SJCRH30 (cell line): ENCODE measurements around the gene FOXO3. TPM values are rescaled to one million over a fixed set of nuclear protein-coding genes. Genes with fewer than 3 reads are reported as not detected.

Experiments
- DNase-seq, 2 experiments: peaks; one replicate each; pipeline ENCODE4 v3.0.0-alpha.2; 2015 to 2020
- H3K27ac ChIP-seq: fragments of 250-450 bp; sonication (Bioruptor Pico); 2 replicates; pipeline ENCODE4 v1.5.1; 2020; ENCODE audit warnings: mild to moderate bottlenecking, moderate library complexity
- H3K27me3 ChIP-seq: fragments of 250-450 bp; sonication (Bioruptor Pico); 2 replicates; pipeline ENCODE4 v1.5.1; 2020; ENCODE audit warnings: mild to moderate bottlenecking, moderate library complexity
- H3K36me3 ChIP-seq: fragments of 250-450 bp; sonication (Bioruptor Pico); 2 replicates; pipeline ENCODE4 v1.5.1; 2020; ENCODE audit warnings: mild to moderate bottlenecking, moderate library complexity
- H3K4me1 ChIP-seq: fragments of 250-450 bp; sonication (Bioruptor Pico); 2 replicates; pipeline ENCODE4 v1.5.1; 2020; ENCODE audit warnings: mild to moderate bottlenecking, moderate library complexity
- H3K4me3 ChIP-seq: fragments of 250-450 bp; sonication (Bioruptor Pico); 2 replicates; pipeline ENCODE4 v1.5.1; 2020; ENCODE audit warnings: mild to moderate bottlenecking, moderate library complexity
- H3K9me3 ChIP-seq: fragments of 250-450 bp; sonication (Bioruptor Pico); replicated peaks from 2 replicates; pipeline ENCODE4 v1.5.1; 2020; ENCODE audit warnings: mild to moderate bottlenecking, moderate library complexity
- total RNA-seq: library from RNA; depleted of rRNA; stranded (reverse); fragments of >200 nt; shearing (Covaris generic); gene quantifications from 2 replicates; pipeline ENCODE4 v1.2.3, GENCODE V29; 2014

Gene FOXO3
- total RNA-seq, 1 experiment from 2014 or later: 35.0 TPM

DNA sequence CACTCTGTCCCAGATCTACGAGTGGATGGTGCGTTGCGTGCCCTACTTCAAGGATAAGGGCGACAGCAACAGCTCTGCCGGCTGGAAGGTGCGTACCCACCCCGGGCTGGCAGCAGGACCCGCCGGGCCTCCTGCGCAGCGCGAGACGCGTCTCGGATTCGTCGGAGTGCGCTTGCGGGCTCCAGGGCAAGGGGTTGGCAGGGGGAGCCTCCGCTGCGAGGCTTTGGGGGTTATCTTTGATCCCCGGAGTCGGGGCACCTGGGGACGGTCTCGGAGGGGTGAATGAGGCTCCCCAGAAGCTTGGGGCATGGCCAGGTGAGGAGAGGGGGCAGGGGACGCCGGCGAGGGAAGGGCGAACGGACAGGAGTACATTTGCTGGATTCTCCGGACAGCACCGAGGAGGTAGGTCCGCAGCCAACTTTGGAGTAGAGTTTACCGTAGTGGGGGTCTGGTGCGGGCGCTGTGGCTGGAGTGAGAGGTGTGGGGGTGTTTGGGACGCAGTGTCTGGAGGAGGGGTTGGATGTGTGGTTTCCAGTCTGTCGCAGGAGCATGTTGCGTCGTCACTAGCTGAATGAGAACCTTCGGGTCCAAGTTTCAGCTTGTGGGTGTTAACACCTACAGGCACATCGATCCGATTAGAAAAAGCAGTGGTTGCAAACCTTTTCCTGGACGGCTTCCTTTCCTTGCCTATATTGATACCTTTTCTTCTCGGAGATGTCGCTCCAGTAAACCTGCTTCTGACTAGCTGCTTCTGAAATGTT is 1.2 kb downstream of the FOXO3 start:
- Histone ChIP-seq H3K4me1 (peaks cover 19% of the 10 kb centered on the region), H3K27ac (peak overlapping the region; percentile 28)

DNA sequence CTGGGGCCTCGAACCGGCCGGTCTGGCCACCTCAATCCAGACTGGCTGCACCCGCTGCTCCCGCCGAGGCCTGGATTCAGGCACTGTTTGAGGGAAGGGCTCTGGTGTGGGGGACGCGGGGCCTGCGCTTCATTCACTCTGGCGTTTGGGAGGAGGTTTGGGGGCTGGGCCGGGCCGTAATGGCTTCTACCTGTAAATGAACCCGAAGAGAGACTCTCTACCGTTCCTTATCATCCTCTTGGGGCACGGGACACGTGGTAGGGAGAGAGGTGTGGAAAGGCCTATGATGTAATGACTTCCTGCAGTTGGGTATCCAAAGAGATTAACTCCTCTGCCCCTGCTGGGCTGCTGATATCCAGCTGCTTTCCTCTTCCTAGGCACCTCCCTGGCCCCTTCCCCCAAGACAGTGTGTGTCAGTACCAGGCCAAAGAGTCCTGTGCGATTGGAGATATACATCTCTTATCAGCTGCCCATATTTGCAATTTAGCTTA is 1.8 kb downstream of the FOXO3 start:
- peaks cover 3% of the 10 kb centered on the region; the same call in 1 of the 2 replicates for H3K36me3 ChIP-seq
- H3K27me3 ChIP-seq: no peaks in the 10 kb centered on the region
- no peaks in the 10 kb centered on the region for H3K9me3 ChIP-seq
- peaks cover 19% of the 10 kb centered on the region for H3K4me1 ChIP-seq
- DNase-seq: peak; percentile 80 to 90
- peak overlapping the region; percentile 28 for H3K27ac ChIP-seq
- peak overlapping the region; percentile 85 for H3K4me3 ChIP-seq

More for the DNA sequence above, 1.2 kb downstream of the FOXO3 start:
- H3K9me3 ChIP-seq: no peaks in the 10 kb centered on the region
- peaks cover 3% of the 10 kb centered on the region; the same call in 1 of the 2 replicates for H3K36me3 ChIP-seq
- peak; percentile 35 to 53 for DNase-seq
- H3K4me3 ChIP-seq: peak overlapping the region; percentile 85
- no peaks in the 10 kb centered on the region for H3K27me3 ChIP-seq

DNA sequence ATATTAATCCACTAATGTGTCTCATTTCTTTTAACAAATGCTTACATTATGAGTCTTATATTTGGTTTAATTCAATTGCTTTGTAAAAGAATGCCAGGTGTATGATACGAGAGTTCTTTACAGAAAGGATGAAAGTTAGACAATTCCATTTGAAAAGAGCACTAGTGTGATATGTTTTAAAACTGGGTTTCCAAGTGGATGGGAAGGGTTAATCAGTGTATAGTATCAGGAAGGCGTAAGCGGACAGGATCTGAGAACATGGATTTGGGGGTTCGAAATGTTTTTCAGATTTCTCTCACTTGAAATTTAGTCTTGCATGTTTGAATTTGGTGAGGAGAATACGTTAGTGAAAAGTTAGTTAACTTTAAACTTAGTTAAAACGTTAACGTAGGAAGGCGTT is 2.6 kb downstream of the FOXO3 start:
- Histone ChIP-seq H3K36me3 (peaks cover 3% of the 10 kb centered on the region; the same call in 1 of the 2 replicates), H3K9me3 (no peaks in the 10 kb centered on the region), H3K27me3 (no peaks in the 10 kb centered on the region), H3K4me1 (peaks cover 19% of the 10 kb centered on the region), H3K27ac (no peak overlapping the region), H3K4me3 (peak overlapping the region; percentile 85)
- DNase-seq: no peak

DNA sequence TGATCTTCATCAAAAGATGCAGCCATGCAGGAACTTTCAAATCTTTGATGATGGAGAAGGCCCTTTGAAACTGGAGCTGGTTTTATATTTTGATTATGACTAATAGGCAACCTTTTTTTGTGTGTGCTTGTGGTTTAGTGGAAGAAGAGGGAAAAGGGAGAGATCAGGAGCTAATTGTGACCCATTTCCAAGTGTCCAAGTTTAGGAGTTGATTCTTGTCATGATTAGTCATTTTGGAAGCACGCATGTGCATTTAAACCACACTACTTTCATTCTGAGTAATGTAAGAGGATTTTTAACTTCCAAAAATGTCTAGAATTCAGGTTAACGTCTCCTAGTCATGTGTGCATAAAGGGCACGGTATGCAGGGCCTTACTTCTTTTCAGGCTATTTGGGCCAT is 3.5 kb downstream of the FOXO3 start:
- peak in 1 of 2 experiments; percentile 25 for DNase-seq

DNA sequence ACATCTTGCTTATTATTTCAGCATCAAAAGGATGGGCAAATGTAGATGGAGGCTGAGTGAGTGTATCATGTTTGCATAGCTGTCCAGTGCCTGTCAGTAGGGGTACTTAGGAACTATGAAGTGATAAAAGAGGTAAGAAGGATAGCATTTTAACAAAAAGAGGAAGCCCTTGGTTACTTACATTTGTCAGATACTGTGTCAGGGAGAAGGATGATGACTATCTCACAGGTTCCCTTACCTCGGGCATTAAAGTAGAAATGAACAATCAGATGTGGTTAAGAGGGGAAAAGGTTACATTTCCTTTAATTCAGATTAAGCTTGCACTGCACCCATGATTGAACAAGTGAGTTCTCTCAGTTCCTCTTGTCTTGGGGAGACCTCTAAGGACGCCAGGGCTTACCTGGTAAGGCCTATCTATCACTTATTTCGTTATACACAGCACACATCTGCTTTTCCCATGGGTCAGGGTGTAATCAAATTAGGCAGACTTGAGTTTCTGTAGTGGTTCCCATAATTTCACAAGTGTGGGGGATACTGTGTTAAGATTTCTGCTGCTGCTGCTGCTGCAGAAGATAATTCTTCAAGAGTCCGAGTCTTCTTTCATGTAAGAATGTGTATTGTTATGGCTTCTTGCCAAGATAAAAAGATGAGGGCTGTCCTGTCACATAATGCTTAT is 4.5 kb downstream of the FOXO3 start:
- no peak for DNase-seq
- Histone ChIP-seq H3K27ac (no peak overlapping the region), H3K4me3 (no peak overlapping the region), H3K4me1 (peaks cover 19% of the 10 kb centered on the region), H3K36me3 (peaks cover 11% of the 10 kb centered on the region; the same call in 1 of the 2 replicates), H3K27me3 (no peaks in the 10 kb centered on the region), H3K9me3 (no peaks in the 10 kb centered on the region)

More for the DNA sequence above, 3.5 kb downstream of the FOXO3 start:
- Histone ChIP-seq H3K4me1 (peaks cover 19% of the 10 kb centered on the region), H3K9me3 (no peaks in the 10 kb centered on the region), H3K36me3 (peaks cover 4% of the 10 kb centered on the region; the same call in 1 of the 2 replicates), H3K4me3 (no peak overlapping the region), H3K27ac (no peak overlapping the region), H3K27me3 (no peaks in the 10 kb centered on the region)

DNA sequence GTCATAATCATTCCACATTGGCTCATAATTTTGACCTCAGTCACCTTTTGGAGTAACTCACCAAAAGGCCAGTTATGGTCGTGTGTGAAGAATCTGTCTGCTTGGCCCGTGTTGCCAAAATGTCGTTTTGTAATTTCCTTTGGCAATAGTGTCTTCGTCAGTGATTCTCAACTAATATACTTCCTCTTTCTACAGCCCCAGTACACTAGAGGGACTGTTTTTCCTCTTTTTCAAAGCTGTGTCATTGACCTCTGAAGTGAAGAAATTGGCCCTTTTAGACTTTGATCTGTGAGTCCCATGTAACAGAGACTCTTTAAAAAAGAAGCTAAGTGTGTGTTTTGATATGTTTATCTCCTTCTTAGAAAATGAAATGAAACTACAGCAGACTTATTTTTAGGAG is 5.2 kb downstream of the FOXO3 start:
- Histone ChIP-seq H3K4me3 (no peak overlapping the region), H3K36me3 (peaks cover 18% of the 10 kb centered on the region), H3K27ac (no peak overlapping the region), H3K27me3 (no peaks in the 10 kb centered on the region), H3K9me3 (no peaks in the 10 kb centered on the region), H3K4me1 (peaks cover 19% of the 10 kb centered on the region)
- no peak for DNase-seq

DNA sequence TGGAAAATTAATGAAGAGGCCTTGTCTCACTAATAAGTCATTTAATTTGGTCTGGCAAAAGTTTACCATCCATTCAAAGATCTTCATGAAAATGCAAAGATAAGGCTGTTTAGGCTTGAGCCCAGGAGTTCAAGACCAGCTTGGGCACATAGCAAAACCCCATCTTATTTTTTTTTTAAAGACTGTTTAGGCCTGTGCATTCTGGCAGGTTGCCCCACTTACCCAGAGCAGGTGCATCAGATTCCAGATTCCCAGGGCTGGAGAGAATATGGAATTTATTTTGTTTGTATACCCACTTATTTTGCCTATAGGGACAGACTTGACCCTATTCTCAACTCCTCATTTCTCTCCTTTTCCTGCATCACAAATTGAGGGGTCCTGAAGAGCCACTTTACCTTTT is 5.7 kb downstream of the FOXO3 start:
- no peak for DNase-seq
- H3K4me3 ChIP-seq: no peak overlapping the region
- peaks cover 19% of the 10 kb centered on the region for H3K4me1 ChIP-seq
- no peak overlapping the region for H3K27ac ChIP-seq
- H3K36me3 ChIP-seq: peaks cover 23% of the 10 kb centered on the region
- no peaks in the 10 kb centered on the region for H3K27me3 ChIP-seq
- H3K9me3 ChIP-seq: no peaks in the 10 kb centered on the region

DNA sequence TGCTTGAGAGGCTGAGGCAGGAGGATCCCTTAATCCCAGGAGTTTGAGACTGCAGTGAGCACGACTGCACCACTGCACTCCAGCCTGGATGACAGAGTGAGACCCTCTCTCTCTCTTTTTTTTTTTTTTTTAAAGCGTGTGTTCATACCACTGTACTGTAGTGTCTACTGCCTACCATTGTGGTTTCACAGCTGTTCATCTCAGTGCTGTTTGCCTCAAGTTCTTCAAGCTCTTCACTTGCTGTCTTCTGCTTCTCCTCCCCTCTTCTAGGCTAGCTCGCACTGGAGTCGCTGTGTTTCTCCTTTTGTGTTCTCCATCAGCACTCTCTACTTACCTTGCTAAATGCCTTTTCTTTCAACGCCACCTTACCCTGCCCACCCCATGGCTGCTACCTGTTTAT is 7.4 kb downstream of the FOXO3 start:
- Histone ChIP-seq H3K4me1 (peaks cover 19% of the 10 kb centered on the region), H3K27ac (no peak overlapping the region), H3K4me3 (no peak overlapping the region), H3K9me3 (no peaks in the 10 kb centered on the region), H3K27me3 (no peaks in the 10 kb centered on the region), H3K36me3 (peaks cover 34% of the 10 kb centered on the region)
- no peak for DNase-seq

DNA sequence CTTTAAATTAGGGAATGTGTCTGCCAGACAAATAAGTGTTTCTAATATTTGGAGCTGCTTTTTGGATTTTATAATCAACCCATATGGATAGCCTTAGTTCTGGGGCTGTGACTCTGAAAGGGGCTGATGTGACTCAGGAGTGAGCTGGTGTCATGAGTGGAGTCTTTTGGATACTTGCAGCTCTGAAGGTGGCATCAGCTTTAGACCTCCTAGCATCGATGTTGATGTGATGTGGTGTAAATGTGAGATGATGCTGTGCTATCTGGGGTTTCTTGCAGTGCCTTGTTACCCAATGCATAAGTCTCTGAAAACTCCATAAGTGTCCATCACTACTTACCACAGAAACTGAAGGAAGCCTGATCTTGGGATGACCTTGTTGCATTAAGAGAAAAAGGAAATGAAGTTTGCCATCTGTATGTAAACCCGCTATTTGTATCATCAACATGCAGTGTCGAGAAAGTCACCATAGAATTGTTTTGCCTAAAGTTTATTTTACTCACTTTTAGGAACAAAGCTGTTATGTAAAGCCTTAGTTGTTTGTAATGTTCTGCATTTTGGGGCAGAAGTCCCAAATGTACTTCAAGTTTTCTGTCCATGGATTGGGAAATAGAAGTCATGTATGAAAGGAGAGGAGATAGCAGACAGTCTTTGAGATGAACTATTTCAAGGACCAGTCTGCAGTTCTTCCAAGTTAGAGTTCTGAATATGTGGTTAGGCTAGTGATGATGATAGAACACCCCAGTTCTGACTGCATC is 8.0 kb downstream of the FOXO3 start:
- Histone ChIP-seq H3K4me3 (no peak overlapping the region), H3K36me3 (peaks cover 34% of the 10 kb centered on the region), H3K4me1 (peaks cover 19% of the 10 kb centered on the region), H3K9me3 (no peaks in the 10 kb centered on the region), H3K27ac (no peak overlapping the region), H3K27me3 (no peaks in the 10 kb centered on the region)
- no peak for DNase-seq

DNA sequence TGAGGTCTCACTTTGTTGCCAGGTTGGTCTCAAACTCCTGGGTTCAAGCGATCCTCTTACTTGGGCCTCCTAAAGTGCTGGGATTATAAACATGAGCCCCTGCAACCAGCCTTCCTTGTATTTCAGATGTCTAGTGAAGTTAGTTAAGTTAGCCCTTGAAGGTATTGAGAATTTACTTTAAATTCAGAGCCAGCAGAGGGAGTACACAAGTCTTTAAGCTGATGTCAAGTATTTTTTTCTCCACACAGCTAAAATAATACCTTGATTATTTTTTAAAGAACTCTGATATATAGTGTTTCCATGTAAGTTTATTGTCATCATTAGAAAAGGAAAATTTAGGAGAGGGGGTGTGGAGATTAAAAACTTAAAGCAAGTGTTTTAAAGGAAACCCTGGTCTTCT is 9.8 kb downstream of the FOXO3 start:
- no peaks in the 10 kb centered on the region for H3K9me3 ChIP-seq

DNA sequence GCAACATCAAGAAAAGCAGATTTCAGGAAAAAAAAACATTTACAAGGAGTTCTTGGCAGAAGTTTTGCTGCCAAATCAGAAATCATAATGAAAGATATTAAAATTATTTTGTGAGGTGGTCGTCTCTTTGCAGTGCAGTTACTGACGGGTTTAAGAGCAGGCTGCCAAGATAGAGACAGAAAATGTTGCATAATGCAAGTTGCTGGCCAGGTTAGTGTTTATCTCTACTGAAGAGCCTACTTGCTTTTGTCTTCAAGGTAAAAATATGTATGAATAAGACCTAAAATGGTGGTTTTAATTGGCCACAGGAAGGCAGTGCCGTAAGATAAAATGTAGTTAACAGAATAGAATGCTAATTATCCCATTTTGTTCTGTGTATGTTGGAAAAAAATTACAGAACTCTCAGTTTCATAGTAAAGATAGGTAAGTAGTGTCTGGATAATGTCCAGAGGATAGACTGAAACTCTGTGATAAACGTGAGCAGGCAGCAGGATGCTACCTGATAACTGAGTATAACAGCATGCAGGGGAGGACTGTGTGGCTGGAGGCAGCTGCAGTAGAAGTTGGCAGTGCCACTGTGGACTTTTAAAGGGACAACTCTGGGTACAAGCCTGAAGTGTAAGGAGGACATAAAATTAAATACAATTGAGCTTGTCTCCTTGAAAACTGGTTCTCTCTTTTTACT is 13.9 kb downstream of the FOXO3 start:
- Histone ChIP-seq H3K27me3 (no peaks in the 10 kb centered on the region), H3K27ac (no peak overlapping the region), H3K4me1 (no peaks in the 10 kb centered on the region), H3K9me3 (no peaks in the 10 kb centered on the region), H3K36me3 (peaks cover 26% of the 10 kb centered on the region), H3K4me3 (no peak overlapping the region)
- no peak for DNase-seq

More for the DNA sequence above, 9.8 kb downstream of the FOXO3 start:
- Histone ChIP-seq H3K36me3 (peaks cover 30% of the 10 kb centered on the region), H3K27me3 (no peaks in the 10 kb centered on the region), H3K27ac (no peak overlapping the region), H3K4me3 (no peak overlapping the region), H3K4me1 (peaks cover 3% of the 10 kb centered on the region)
- no peak for DNase-seq

DNA sequence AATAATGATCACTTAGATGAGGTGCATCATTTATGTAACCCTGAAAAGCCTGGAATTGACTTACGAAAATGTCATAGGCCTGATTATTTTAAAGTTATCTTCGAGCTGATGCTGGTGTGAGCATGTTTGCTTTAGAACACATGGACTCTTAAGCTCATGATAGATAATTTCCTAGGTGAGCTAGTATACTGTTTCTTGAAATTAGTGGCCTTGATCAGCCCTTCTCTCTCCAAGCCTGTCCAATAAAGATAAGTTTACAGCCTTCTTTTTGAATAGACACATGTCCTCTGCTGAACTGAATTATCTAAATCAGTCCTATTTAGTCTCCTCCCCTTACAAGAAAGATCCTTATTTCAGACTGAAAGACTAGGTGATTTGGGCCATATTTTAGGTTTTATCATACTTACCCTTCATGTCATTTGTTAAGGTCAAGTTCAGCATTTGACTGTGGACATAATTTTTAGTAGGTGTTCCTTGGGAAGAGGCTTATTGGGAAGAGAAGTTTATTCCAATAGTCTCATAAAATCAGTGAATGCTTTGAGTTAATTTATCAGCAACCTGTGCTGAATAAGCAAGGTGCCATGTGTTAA is 15.3 kb downstream of the FOXO3 start:
- H3K9me3 ChIP-seq: no peaks in the 10 kb centered on the region
- no peaks in the 10 kb centered on the region for H3K27me3 ChIP-seq
- H3K36me3 ChIP-seq: peaks cover 15% of the 10 kb centered on the region
- no peak for DNase-seq
- H3K4me1 ChIP-seq: peaks cover 4% of the 10 kb centered on the region
- no peak overlapping the region for H3K4me3 ChIP-seq
- no peak overlapping the region for H3K27ac ChIP-seq

DNA sequence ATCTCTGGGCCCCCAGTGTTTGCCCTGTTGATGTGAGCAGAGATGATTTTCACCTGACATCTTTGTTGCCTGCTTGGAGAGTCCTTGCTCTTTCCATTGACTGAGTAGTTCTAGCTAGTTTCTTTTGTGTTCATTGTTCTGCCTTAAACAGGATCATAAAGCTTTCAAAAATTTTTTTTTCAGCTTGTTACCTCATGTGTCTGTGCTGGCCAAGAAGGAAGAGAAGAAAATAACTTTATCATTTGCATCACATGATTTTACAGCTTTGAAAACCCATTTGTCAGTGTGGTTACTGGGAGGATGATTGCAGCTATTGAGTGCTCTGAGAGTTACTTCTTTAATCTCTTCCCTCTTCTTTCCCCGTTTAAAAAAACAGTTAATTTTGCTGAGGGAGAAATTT is 16.0 kb downstream of the FOXO3 start:
- Histone ChIP-seq H3K27ac (no peak overlapping the region), H3K36me3 (peaks cover 8% of the 10 kb centered on the region), H3K27me3 (no peaks in the 10 kb centered on the region), H3K9me3 (no peaks in the 10 kb centered on the region), H3K4me3 (no peak overlapping the region), H3K4me1 (peaks cover 12% of the 10 kb centered on the region)
- no peak for DNase-seq

DNA sequence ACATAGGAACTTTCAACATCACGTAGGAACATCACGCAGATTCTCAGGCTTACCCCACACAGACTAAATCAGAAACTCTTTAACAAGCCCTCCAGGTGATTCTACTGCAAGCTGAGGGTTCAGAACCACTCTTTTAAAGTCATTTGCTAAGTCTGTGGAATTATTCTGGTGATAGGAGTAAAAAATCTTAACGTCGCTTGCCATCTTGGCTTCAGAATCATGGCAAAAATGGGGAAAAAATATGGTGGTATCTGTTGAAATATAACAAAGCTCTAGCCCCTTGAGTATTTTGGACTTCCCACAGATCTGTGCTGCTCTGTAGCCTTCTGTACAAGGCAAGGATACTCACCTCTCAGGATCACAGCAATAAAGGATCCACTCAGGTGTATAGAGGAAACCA is 17.4 kb downstream of the FOXO3 start:
- Histone ChIP-seq H3K27ac (no peak overlapping the region), H3K4me1 (peaks cover 24% of the 10 kb centered on the region), H3K36me3 (no peaks in the 10 kb centered on the region; the same call in none of the 2 replicates), H3K9me3 (no peaks in the 10 kb centered on the region), H3K4me3 (no peak overlapping the region), H3K27me3 (no peaks in the 10 kb centered on the region)
- no peak for DNase-seq
